A549 (cell line): ENCODE measurements around the gene ALG11. TPM values are rescaled to one million over a fixed set of nuclear protein-coding genes. Genes with fewer than 3 reads are reported as not detected.

Source experiments
- ATAC-seq, 2 experiments: fragments of 200-7000 bp in 1 of 2; fragments of >200 bp in 1 of 2; cut with Nextera tagmentation in 1 of 2; cut with Tn5 transposase in 1 of 2; 3 replicates each; pipeline versions ENCODE4 v1.8.0 to v1.9.1; 2018 to 2020; ENCODE audit warnings: mild to moderate bottlenecking in 1 of 2, moderate library complexity in 1 of 2
- CTCF ChIA-PET: fragments of 300-600 bp; sonication (Branson Sonifier 250); formaldehyde crosslinking; extraction: SDS; loops from one replicate; lab custom pipeline; 2021; ENCODE audit warnings: antibody characterized with exemption, inconsistent platforms; lab: Yijun Ruan, JAX
- POLR2A ChIA-PET: fragments of 350-600 bp; formaldehyde crosslinking; extraction: SDS; loops from one replicate; lab custom pipeline; 2021; ENCODE audit warnings: antibody characterized with exemption, inconsistent platforms; lab: Yijun Ruan, JAX
- DNase-seq, 2 experiments: peaks; one replicate each; pipeline versions ENCODE4 v3.0.0 to v3.0.0-alpha.2; 2011 to 2016; ENCODE audit warnings: low read depth in 1 of 2, low spot score in 1 of 2
- FAIRE-seq: peaks from 2 replicates; lab custom pipeline; 2011; peaks lifted over from hg19 to GRCh38; lab: Jason Lieb, UNC
- H3K27ac ChIP-seq, 2 experiments: fragments of >200 bp; sonication (Bioruptor Twin); formaldehyde crosslinking; 3 replicates each; pipeline ENCODE4 v1.5.1; 2016 to 2017
- H3K4me1 ChIP-seq: fragments of >200 bp; sonication (Bioruptor Twin); formaldehyde crosslinking; 3 replicates; pipeline ENCODE4 v1.6.1; 2016
- H3K4me2 ChIP-seq: fragments of >200 bp; sonication (Bioruptor Twin); formaldehyde crosslinking; 3 replicates; pipeline ENCODE4 v1.6.1; 2016
- H3K4me3 ChIP-seq: fragments of >200 bp; sonication (Bioruptor Twin); formaldehyde crosslinking; 3 replicates; pipeline ENCODE4 v1.5.1; 2016
- H3K9me3 ChIP-seq: fragments of >200 bp; sonication (Bioruptor Twin); formaldehyde crosslinking; 3 replicates; pipeline ENCODE4 v1.6.1; 2016
- CBX8 ChIP-seq: fragments of 200-600 bp; sonication (generic); IDR thresholded peaks from 2 replicates; pipeline ENCODE4 v1.6.1; 2016
- CEBPB ChIP-seq, 2 experiments: fragments of >200 bp in 1 of 2; sonication (Bioruptor Twin) in 1 of 2; formaldehyde crosslinking in 1 of 2; IDR thresholded peaks; 2 replicates each; pipeline ENCODE4 v1.6.1; 2012 to 2016
- CHD2 ChIP-seq: fragments of 150-350 bp; IDR thresholded peaks from 2 replicates; pipeline ENCODE4 v1.6.1; 2014; ENCODE audit warnings: low read length; ENCODE audit not compliant: partially characterized antibody
- EHF ChIP-seq: fragments of 250-450 bp; sonication (Bioruptor Pico); IDR thresholded peaks from 2 replicates; pipeline ENCODE4 v1.5.0; 2020; ENCODE audit warnings: mild to moderate bottlenecking
- FOSB ChIP-seq: fragments of 250-450 bp; sonication (Bioruptor Pico); IDR thresholded peaks from 2 replicates; pipeline ENCODE4 v1.5.0; 2020; ENCODE audit warnings: mild to moderate bottlenecking, moderate library complexity
- FOSL2 ChIP-seq, 2 experiments: fragments of 450-650 bp in 1 of 2; fragments of >200 bp in 1 of 2; sonication (Bioruptor Twin) in 1 of 2; formaldehyde crosslinking; IDR thresholded peaks; 2 replicates each; pipeline versions ENCODE4 v1.5.0 to v1.6.1; 2016 to 2020; ENCODE audit warnings: mild to moderate bottlenecking in 1 of 2, moderate library complexity in 1 of 2
- GATA3 ChIP-seq: IDR thresholded peaks from 2 replicates; pipeline ENCODE4 v1.6.1; 2012; ENCODE audit warnings: borderline replicate concordance
- HDAC2 ChIP-seq: fragments of 200-600 bp; sonication (generic); IDR thresholded peaks from 2 replicates; pipeline ENCODE4 v1.6.1; 2016
- HEYL ChIP-seq: fragments of 250-450 bp; sonication (Bioruptor Pico); IDR thresholded peaks from 2 replicates; pipeline ENCODE4 v1.8.0; 2021; ENCODE audit warnings: mild to moderate bottlenecking, moderate library complexity
- HOXB5 ChIP-seq: fragments of 250-450 bp; sonication (Bioruptor Pico); IDR thresholded peaks from 2 replicates; pipeline ENCODE4 v1.5.0; 2020; ENCODE audit warnings: mild to moderate bottlenecking, moderate library complexity
- JUN ChIP-seq, 2 experiments: fragments of >200 bp; sonication (Bioruptor Twin); formaldehyde crosslinking; IDR thresholded peaks; 2 replicates in 1 of 2; 3 replicates in 1 of 2; pipeline ENCODE4 v1.6.1; 2016 to 2017
- JUNB ChIP-seq: fragments of >200 bp; sonication (Bioruptor Twin); formaldehyde crosslinking; IDR thresholded peaks from 2 replicates; pipeline ENCODE4 v1.6.1; 2016
- KDM1A ChIP-seq: fragments of 200-600 bp; sonication (generic); IDR thresholded peaks from 2 replicates; pipeline ENCODE4 v1.6.1; 2016; ENCODE audit warnings: low read depth, mild to moderate bottlenecking
- KDM5A ChIP-seq: fragments of 200-600 bp; sonication (generic); IDR thresholded peaks from 2 replicates; pipeline ENCODE4 v1.6.1; 2016; ENCODE audit warnings: antibody characterized with exemption, mild to moderate bottlenecking
- MYC ChIP-seq: IDR thresholded peaks from 2 replicates; pipeline ENCODE4 v1.6.1; 2012; ENCODE audit warnings: mild to moderate bottlenecking, inconsistent platforms, low read length, improper control_type of control experiment, borderline replicate concordance
- NFE2L2 ChIP-seq: fragments of 150-350 bp; conservative IDR thresholded peaks from 2 replicates; pipeline ENCODE4 v1.6.1; 2014; ENCODE audit warnings: low read length
- NR3C1 ChIP-seq: fragments of >200 bp; sonication (Bioruptor Twin); formaldehyde crosslinking; IDR thresholded peaks from 3 replicates; pipeline ENCODE4 v1.6.1; 2017
- POLR2A ChIP-seq: IDR thresholded peaks from 2 replicates; pipeline ENCODE4 v1.6.1; 2012; ENCODE audit warnings: mild to moderate bottlenecking, low read length
- RAD21 ChIP-seq, 2 experiments: fragments of >200 bp in 1 of 2; sonication (Bioruptor Twin) in 1 of 2; formaldehyde crosslinking in 1 of 2; IDR thresholded peaks in 1 of 2; conservative IDR thresholded peaks in 1 of 2; 2 replicates in 1 of 2; 3 replicates in 1 of 2; pipeline ENCODE4 v1.6.1; 2012 to 2018; ENCODE audit warnings: inconsistent platforms in 1 of 2
- REST ChIP-seq: fragments of 200-600 bp; sonication (generic); IDR thresholded peaks from 2 replicates; pipeline ENCODE4 v1.6.1; 2016; ENCODE audit warnings: antibody characterized with exemption, mild to moderate bottlenecking, moderate library complexity
- SREBF2 ChIP-seq: fragments of 450-650 bp; IDR thresholded peaks from 2 replicates; pipeline ENCODE4 v1.6.1; 2014; ENCODE audit warnings: mild to moderate bottlenecking, moderate library complexity
- TP53 ChIP-seq: fragments of 250-450 bp; sonication (Bioruptor Pico); IDR thresholded peaks from 2 replicates; pipeline ENCODE4 v1.5.0; 2021; ENCODE audit warnings: mild to moderate bottlenecking, moderate library complexity
- USF2 ChIP-seq: fragments of 450-650 bp; IDR thresholded peaks from 2 replicates; pipeline ENCODE4 v1.6.1; 2014; ENCODE audit warnings: antibody characterized with exemption
- ZC3H11A ChIP-seq: fragments of 450-650 bp; IDR thresholded peaks from 2 replicates; pipeline ENCODE4 v1.6.1; 2014; ENCODE audit warnings: antibody characterized with exemption, mild to moderate bottlenecking
- ZFP36 ChIP-seq: fragments of 450-650 bp; IDR thresholded peaks from 2 replicates; pipeline ENCODE4 v1.6.1; 2014; ENCODE audit warnings: borderline replicate concordance; ENCODE audit not compliant: partially characterized antibody
- ZNF302 ChIP-seq: fragments of 250-450 bp; sonication (Bioruptor Pico); IDR thresholded peaks from 2 replicates; pipeline ENCODE4 v1.9.0; 2021; ENCODE audit warnings: inconsistent platforms, mild to moderate bottlenecking, moderate library complexity
- ZSCAN20 ChIP-seq: fragments of 250-450 bp; sonication (Bioruptor Pico); IDR thresholded peaks from 2 replicates; pipeline ENCODE4 v1.8.0; 2022; ENCODE audit warnings: mild to moderate bottlenecking, moderate library complexity
- whole genome bisulfite sequencing: methylation state at CpG from one replicate; pipeline ENCODE4 v1.1.6; 2017; ENCODE audit errors: missing lambda C conversion rate; 5-methylcytosine and 5-hydroxymethylcytosine counted together
- polyA minus RNA-seq: library from RNA; depleted of rRNA, polyadenylated mRNA; stranded (reverse); fragments of >200 nt; gene quantifications from 2 replicates; pipeline ENCODE4 v1.2.3, GENCODE V29; 2011; rRNA and poly(A)+ RNA removed
- polyA plus RNA-seq, 4 experiments: library from polyadenylated mRNA; depleted of rRNA in 3 of 4; stranded (reverse); fragments of >200 nt; fragmentation: RNase III in 1 of 4; extraction: RNeasy Plus Mini Kit Qiagen cat#74134 plus additional on column Dnase treatment in 1 of 4; gene quantifications; 2 replicates in 3 of 4; 3 replicates in 1 of 4; pipeline ENCODE4 v1.2.3, GENCODE V29; 2011 to 2017
- TF ChIP-seq, protein P1 (sequence below): fragments of 250-450 bp; sonication (Bioruptor Pico); IDR thresholded peaks from 2 replicates; pipeline ENCODE4 v1.5.0; 2020; ENCODE audit warnings: low read depth, mild to moderate bottlenecking, moderate library complexity
- TF ChIP-seq, protein P2 (sequence below): IDR thresholded peaks from 2 replicates; pipeline ENCODE4 v1.6.1; 2012
- TF ChIP-seq, protein P3 (sequence below): IDR thresholded peaks from 2 replicates; pipeline ENCODE4 v1.6.1; 2012
- TF ChIP-seq, protein P4 (sequence below): IDR thresholded peaks from 2 replicates; pipeline ENCODE4 v1.6.1; 2012; ENCODE audit warnings: low read depth, borderline replicate concordance

ALG11 gene, protein sequence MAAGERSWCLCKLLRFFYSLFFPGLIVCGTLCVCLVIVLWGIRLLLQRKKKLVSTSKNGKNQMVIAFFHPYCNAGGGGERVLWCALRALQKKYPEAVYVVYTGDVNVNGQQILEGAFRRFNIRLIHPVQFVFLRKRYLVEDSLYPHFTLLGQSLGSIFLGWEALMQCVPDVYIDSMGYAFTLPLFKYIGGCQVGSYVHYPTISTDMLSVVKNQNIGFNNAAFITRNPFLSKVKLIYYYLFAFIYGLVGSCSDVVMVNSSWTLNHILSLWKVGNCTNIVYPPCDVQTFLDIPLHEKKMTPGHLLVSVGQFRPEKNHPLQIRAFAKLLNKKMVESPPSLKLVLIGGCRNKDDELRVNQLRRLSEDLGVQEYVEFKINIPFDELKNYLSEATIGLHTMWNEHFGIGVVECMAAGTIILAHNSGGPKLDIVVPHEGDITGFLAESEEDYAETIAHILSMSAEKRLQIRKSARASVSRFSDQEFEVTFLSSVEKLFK
- polyA plus RNA-seq (2011; rRNA removed) (13.0 and 17.2 TPM in 2 replicates), polyA plus RNA-seq (2017; fragmentation: RNase III; extraction: RNeasy Plus Mini Kit Qiagen cat#74134 plus additional on column Dnase treatment) (16.0 to 17.4 TPM (median 16.3 TPM) in 3 replicates), polyA minus RNA-seq (10.5 and 10.8 TPM in 2 replicates)
- polyA plus RNA-seq (2012; cell fraction: cytosol; rRNA removed): 2.3 TPM in 2 replicates
- polyA plus RNA-seq (2012; cell fraction: nucleus; rRNA removed): 1.9 and 3.1 TPM in 2 replicates

GRCh38 chr13:52011632-52012511 lies at the start of gene ALG11:
TSS of gene ALG11 (plus strand) at chr13:52012398. CDS start at chr13:52012419, 21 bp downstream.
- Histone ChIP-seq H3K9me3 (no peaks in the 10 kb centered on the region), H3K4me3 (peak within 1 kb of the TSS; percentile 95), H3K27ac (peak within 1 kb of the TSS; percentile 79 to 89), H3K4me1 (peaks cover 10% of the 10 kb centered on the region; the same call in 1 of the 3 replicates), H3K4me2 (peak within 1 kb of the TSS; percentile 96)
- no peak for FAIRE-seq
- peak; percentile 86 to 96 for DNase-seq
- peak; percentile 99 for ATAC-seq
- CTCF ChIA-PET: no interaction called here
- POLR2A ChIA-PET: interaction anchor here (0.9 kb wide), 1 partner anchor 116 kb away, joined by 3 read pairs; no protein-coding TSS in a partner anchor
- WGBS: 3% methylated on average over 6 of the region's 82 CpGs
- no peak for TF ChIP-seq REST
- no peak for TF ChIP-seq KDM1A
- TF ChIP-seq, protein P1, sequence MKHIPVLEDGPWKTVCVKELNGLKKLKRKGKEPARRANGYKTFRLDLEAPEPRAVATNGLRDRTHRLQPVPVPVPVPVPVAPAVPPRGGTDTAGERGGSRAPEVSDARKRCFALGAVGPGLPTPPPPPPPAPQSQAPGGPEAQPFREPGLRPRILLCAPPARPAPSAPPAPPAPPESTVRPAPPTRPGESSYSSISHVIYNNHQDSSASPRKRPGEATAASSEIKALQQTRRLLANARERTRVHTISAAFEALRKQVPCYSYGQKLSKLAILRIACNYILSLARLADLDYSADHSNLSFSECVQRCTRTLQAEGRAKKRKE: no peak
- TF ChIP-seq POLR2A: peak; percentile 78
- TF ChIP-seq RAD21 (conservative IDR thresholded peaks at IDR 0.05 in 1 of 2, IDR thresholded peaks at IDR 0.05 in 1 of 2): no peak
- peak; percentile 43 for TF ChIP-seq CHD2
- TF ChIP-seq, protein P2, sequence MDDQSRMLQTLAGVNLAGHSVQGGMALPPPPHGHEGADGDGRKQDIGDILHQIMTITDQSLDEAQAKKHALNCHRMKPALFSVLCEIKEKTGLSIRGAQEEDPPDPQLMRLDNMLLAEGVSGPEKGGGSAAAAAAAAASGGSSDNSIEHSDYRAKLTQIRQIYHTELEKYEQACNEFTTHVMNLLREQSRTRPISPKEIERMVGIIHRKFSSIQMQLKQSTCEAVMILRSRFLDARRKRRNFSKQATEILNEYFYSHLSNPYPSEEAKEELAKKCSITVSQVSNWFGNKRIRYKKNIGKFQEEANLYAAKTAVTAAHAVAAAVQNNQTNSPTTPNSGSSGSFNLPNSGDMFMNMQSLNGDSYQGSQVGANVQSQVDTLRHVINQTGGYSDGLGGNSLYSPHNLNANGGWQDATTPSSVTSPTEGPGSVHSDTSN: peak; percentile 91
- TF ChIP-seq HEYL: no peak
- TF ChIP-seq FOSL2 (IDR thresholded peaks at IDR 0.05): no peak
- no peak for TF ChIP-seq FOSL2 (CRISPR knock-in tag; IDR thresholded peaks at IDR 0.05)
- TF ChIP-seq HOXB5 (CRISPR knock-in tag): no peak
- no peak for TF ChIP-seq EHF
- TF ChIP-seq, protein P3, sequence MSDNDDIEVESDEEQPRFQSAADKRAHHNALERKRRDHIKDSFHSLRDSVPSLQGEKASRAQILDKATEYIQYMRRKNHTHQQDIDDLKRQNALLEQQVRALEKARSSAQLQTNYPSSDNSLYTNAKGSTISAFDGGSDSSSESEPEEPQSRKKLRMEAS: peak; percentile 33; the same call in 1 of the 2 replicates
- TF ChIP-seq KDM5A: peak; percentile 92
- no peak for TF ChIP-seq USF2
- TF ChIP-seq ZC3H11A: no peak
- no peak for TF ChIP-seq SREBF2
- TF ChIP-seq CBX8: no peak
- TF ChIP-seq NR3C1: no peak
- TF ChIP-seq NFE2L2: no peak
- TF ChIP-seq HDAC2: 0 out of 2 replicates have a peak, but pooled peaks have one; percentile 15
- no peak for TF ChIP-seq ZFP36
- TF ChIP-seq, protein P4, sequence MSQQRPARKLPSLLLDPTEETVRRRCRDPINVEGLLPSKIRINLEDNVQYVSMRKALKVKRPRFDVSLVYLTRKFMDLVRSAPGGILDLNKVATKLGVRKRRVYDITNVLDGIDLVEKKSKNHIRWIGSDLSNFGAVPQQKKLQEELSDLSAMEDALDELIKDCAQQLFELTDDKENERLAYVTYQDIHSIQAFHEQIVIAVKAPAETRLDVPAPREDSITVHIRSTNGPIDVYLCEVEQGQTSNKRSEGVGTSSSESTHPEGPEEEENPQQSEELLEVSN: peak; percentile 41; the same call in 1 of the 2 replicates
- no peak for TF ChIP-seq GATA3
- TF ChIP-seq FOSB (CRISPR knock-in tag): no peak
- no peak for TF ChIP-seq CEBPB (IDR thresholded peaks at IDR 0.05)
- no peak for TF ChIP-seq TP53
- TF ChIP-seq JUNB: no peak
- TF ChIP-seq ZNF302 (CRISPR knock-in tag): no peak
- TF ChIP-seq JUN (IDR thresholded peaks at IDR 0.05): peak in 1 of 2 experiments; percentile 15; a peak in 1 of 5 replicates
- TF ChIP-seq MYC: no peak
- no peak for TF ChIP-seq ZSCAN20 (CRISPR knock-in tag)
